GM19463 (cell line): ENCODE measurements around the gene DNLZ.

Experiments used
- ATAC-seq: cut with Tn5 transposase; IDR thresholded peaks from one replicate; pipeline ENCODE4 v1.9.1; 2021; ENCODE audit warnings: mild to moderate bottlenecking, moderate library complexity; ENCODE audit not compliant: unreplicated experiment

DNLZ gene

GRCh38 chr9:136377341-136378169 lies 14.0 kb upstream of the DNLZ start:
- ATAC-seq: no peak

- no peak for ATAC-seq
Observed at GRCh38 chr9:136376457-136376856, 12.9 kb upstream of the DNLZ start.

GRCh38 chr9:136375096-136375495 lies 11.6 kb upstream of the DNLZ start:
- ATAC-seq: no peak

- no peak for ATAC-seq
Observed at GRCh38 chr9:136374183-136374575, 10.6 kb upstream of the DNLZ start.

GRCh38 chr9:136373300-136374182 lies 10.0 kb upstream of the DNLZ start, which contains the start of gene CARD9:
Gene CARD9 (minus strand): TSS chr9:136373669. CDS start chr9:136372078, 1,591 bp downstream.
- no peak for ATAC-seq

GRCh38 chr9:136372561-136373299 lies 9.2 kb upstream of the DNLZ start:
- ATAC-seq: no peak

- no peak for ATAC-seq
Observed at GRCh38 chr9:136372006-136372405, 8.5 kb upstream of the DNLZ start.

GRCh38 chr9:136371533-136371880 lies 8.0 kb upstream of the DNLZ start:
- no peak for ATAC-seq

- ATAC-seq: no peak
Observed at GRCh38 chr9:136370687-136371532, 7.4 kb upstream of the DNLZ start.

- no peak for ATAC-seq
Observed at GRCh38 chr9:136370037-136370436, 6.5 kb upstream of the DNLZ start.

- ATAC-seq: no peak
Observed at GRCh38 chr9:136368190-136368589, 4.6 kb upstream of the DNLZ start.

GRCh38 chr9:136367296-136368145 lies 4.0 kb upstream of the DNLZ start:
- no peak for ATAC-seq

- ATAC-seq: no peak
Observed at GRCh38 chr9:136366826-136367225, 3.3 kb upstream of the DNLZ start.

- ATAC-seq: no peak
Observed at GRCh38 chr9:136365775-136366222, 2.3 kb upstream of the DNLZ start.

- no peak for ATAC-seq
Observed at GRCh38 chr9:136364942-136365774, 1.6 kb upstream of the DNLZ start.

- no peak for ATAC-seq
Observed at GRCh38 chr9:136363949-136364748, 605 bp upstream of the DNLZ start.

GRCh38 chr9:136362450-136362784 lies 1.1 kb downstream of the DNLZ start:
- no peak for ATAC-seq
